ENCODE data around the gene COL4A2.

DNA sequence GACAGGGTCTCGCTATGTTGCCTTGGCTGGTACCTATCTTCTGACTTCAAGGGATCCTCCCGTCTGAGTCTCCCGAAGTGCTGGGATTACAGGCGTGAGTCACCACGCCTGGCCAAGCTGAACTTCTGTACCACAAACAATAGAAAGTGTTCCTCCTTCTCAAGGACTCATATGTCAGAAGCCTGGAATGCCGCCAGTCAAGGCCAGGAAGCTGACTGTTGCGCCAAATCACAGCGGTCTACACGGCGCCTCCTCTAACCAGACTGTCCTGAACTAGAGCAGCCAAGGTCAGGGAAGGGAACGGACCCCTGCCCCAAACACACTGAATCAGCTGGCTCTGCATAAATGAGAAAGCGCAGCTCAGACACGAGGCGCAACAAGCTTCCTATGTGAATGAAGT, 239.8 kb downstream of the COL4A2 start:
- no peak for TF ChIP-seq EZH2 (IDR thresholded peaks at IDR 0.05; ENCODE audit: borderline replicate concordance, insufficient read depth, low read depth, low read length, poor library complexity, severe bottlenecking)
- TF ChIP-seq, protein P1, sequence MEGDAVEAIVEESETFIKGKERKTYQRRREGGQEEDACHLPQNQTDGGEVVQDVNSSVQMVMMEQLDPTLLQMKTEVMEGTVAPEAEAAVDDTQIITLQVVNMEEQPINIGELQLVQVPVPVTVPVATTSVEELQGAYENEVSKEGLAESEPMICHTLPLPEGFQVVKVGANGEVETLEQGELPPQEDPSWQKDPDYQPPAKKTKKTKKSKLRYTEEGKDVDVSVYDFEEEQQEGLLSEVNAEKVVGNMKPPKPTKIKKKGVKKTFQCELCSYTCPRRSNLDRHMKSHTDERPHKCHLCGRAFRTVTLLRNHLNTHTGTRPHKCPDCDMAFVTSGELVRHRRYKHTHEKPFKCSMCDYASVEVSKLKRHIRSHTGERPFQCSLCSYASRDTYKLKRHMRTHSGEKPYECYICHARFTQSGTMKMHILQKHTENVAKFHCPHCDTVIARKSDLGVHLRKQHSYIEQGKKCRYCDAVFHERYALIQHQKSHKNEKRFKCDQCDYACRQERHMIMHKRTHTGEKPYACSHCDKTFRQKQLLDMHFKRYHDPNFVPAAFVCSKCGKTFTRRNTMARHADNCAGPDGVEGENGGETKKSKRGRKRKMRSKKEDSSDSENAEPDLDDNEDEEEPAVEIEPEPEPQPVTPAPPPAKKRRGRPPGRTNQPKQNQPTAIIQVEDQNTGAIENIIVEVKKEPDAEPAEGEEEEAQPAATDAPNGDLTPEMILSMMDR (IDR thresholded peaks at IDR 0.05), result no peak

Measured in B cell (primary cell).